CD4-positive, alpha-beta T cell (primary cell): ENCODE results near the gene AFF3. TPM values are rescaled to one million over a fixed set of nuclear protein-coding genes. Genes with fewer than 3 reads are reported as not detected.

Experiments used
- ATAC-seq: fragments of 200-7000 bp; cut with Tn5 transposase; one replicate; pipeline ENCODE4 v1.10.0; 2022; ENCODE audit warnings: mild to moderate bottlenecking; ENCODE audit not compliant: poor library complexity
- CTCF ChIA-PET: fragments of 350-600 bp; sonication (Branson Sonifier 250); formaldehyde crosslinking; loops from one replicate; lab custom pipeline; 2021; ENCODE audit warnings: antibody characterized with exemption, inconsistent platforms; lab: Charles Lee
- POLR2A ChIA-PET: fragments of 350-600 bp; sonication (Branson Sonifier 250); formaldehyde crosslinking; loops from one replicate; lab custom pipeline; 2021; ENCODE audit warnings: antibody characterized with exemption, inconsistent platforms; lab: Charles Lee
- DNase-seq, 14 experiments: peaks; one replicate each; pipeline ENCODE4 v3.0.0-alpha.2; 2013 to 2020; ENCODE audit warnings: mixed read lengths in 2 of 14
- H3K27ac ChIP-seq, 2 donors: one replicate each; pipeline versions ENCODE4 v1.5.1 to v1.7.0; 2013; ENCODE audit warnings: low read length in 2 of 2, low read depth in 1 of 2, mild to moderate bottlenecking in 1 of 2
- H3K27me3 ChIP-seq, 2 experiments: 1 replicate in 1 of 2; 2 replicates in 1 of 2; pipeline versions ENCODE4 v1.6.1 to v1.7.0; 2013; ENCODE audit warnings: low read length in 2 of 2, control low read depth in 1 of 2, mild to moderate bottlenecking in 1 of 2, moderate library complexity in 1 of 2; ENCODE audit not compliant: insufficient read depth in 2 of 2, control insufficient read depth in 1 of 2
- H3K36me3 ChIP-seq: one replicate; pipeline ENCODE4 v1.6.1; 2013; ENCODE audit warnings: low read length, control low read depth; ENCODE audit not compliant: insufficient read depth
- H3K4me1 ChIP-seq: one replicate; pipeline ENCODE4 v1.6.1; 2013; ENCODE audit warnings: low read length, control low read depth; ENCODE audit not compliant: insufficient read depth
- H3K4me3 ChIP-seq: one replicate; pipeline ENCODE4 v1.5.1; 2013; ENCODE audit warnings: mild to moderate bottlenecking, low read length, moderate library complexity
- H3K9me3 ChIP-seq, 2 experiments: 1 replicate in 1 of 2; 2 replicates in 1 of 2; pipeline versions ENCODE4 v1.6.1 to v1.7.0; 2013; ENCODE audit warnings: low read length in 2 of 2, mild to moderate bottlenecking in 2 of 2, control low read depth in 1 of 2, moderate library complexity in 1 of 2; ENCODE audit not compliant: control insufficient read depth in 1 of 2, insufficient read depth in 1 of 2
- H3K27ac Mint-ChIP-seq: one replicate; pipeline ENCODE4 v1.8.0; 2020; ENCODE audit warnings: mixed read lengths
- H3K27me3 Mint-ChIP-seq: one replicate; pipeline ENCODE4 v1.8.0; 2021; ENCODE audit warnings: mixed read lengths
- H3K36me3 Mint-ChIP-seq: one replicate; pipeline ENCODE4 v1.8.0; 2021; ENCODE audit warnings: low read depth, mixed read lengths
- H3K4me1 Mint-ChIP-seq: one replicate; pipeline ENCODE4 v1.8.0; 2021; ENCODE audit warnings: low read depth, mixed read lengths
- H3K4me3 Mint-ChIP-seq: one replicate; pipeline ENCODE4 v1.8.0; 2020; ENCODE audit warnings: mild to moderate bottlenecking, mixed read lengths
- H3K9me3 Mint-ChIP-seq: one replicate; pipeline ENCODE4 v1.8.0; 2020; ENCODE audit warnings: mixed read lengths
- intact Hi-C, 2 experiments: fragments of 100-400 bp; cut with DNase I in 1 of 2; cut with micrococcal nuclease in 1 of 2; formaldehyde crosslinking; loops; one replicate each; pipeline versions ENCODE4 v1.15.1 to v1.9.0; 2023 to 2025; cut with DNase I, micrococcal nuclease
- total RNA-seq, 174 experiments: library from RNA in 2 of 174; stranded (reverse) in 2 of 174; gene quantifications; one replicate each; pipeline ENCODE4 v1.2.3 and lab custom pipeline; 2021 to 2026
- TF ChIP-seq, protein P1 (sequence below): fragments of 200-600 bp; IDR thresholded peaks from one replicate; pipeline ENCODE4 v1.8.0; 2022; ENCODE audit warnings: antibody characterized with exemption, mild to moderate bottlenecking

Gene AFF3
- total RNA-seq, 2 experiments from 2014 or later: 15.4 to 15.7 TPM

DNA sequence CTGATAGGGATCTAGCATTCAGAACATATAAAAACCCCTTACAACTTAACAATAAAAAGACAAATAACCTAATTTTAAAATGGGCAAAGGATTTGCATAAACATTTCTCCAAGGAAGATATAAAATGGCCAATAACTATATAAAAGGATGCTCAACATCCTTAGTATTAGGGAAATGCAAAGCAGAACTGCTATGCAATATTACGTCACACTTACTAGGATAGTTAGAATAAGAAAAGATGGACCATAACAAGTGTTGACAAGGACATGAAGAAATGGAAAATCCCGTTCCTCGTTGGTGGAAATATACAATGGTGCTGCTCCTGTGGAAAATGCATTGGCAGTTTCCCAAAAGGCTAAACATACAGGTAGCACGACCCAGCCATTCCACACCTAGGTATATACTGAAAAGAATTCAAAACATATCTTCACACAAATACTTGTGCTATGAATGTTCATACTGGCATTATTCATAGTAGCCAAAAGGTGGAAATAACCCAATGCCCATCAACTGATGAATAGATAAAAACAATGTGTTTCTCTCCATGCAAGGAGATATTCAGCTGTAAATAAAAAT is 604.4 kb downstream of the AFF3 start:
- ChIA-PET CTCF (no interaction called here), POLR2A (no interaction called here)
- intact Hi-C loops: no loop called here
- Mint-ChIP-seq H3K4me3 (no peak overlapping the region), H3K27me3 (peaks cover 10% of the 10 kb centered on the region), H3K36me3 (no peaks in the 10 kb centered on the region), H3K4me1 (no peaks in the 10 kb centered on the region), H3K27ac (no peak overlapping the region), H3K9me3 (peaks cover 3% of the 10 kb centered on the region)
- no peaks in the 10 kb centered on the region for H3K4me1 ChIP-seq
- no peak for ATAC-seq
- no peaks in the 10 kb centered on the region for H3K36me3 ChIP-seq
- no peak for DNase-seq
- H3K9me3 ChIP-seq: peaks cover 0 to 6% of the 10 kb centered on the region in 2 experiments
- TF ChIP-seq, protein P1, sequence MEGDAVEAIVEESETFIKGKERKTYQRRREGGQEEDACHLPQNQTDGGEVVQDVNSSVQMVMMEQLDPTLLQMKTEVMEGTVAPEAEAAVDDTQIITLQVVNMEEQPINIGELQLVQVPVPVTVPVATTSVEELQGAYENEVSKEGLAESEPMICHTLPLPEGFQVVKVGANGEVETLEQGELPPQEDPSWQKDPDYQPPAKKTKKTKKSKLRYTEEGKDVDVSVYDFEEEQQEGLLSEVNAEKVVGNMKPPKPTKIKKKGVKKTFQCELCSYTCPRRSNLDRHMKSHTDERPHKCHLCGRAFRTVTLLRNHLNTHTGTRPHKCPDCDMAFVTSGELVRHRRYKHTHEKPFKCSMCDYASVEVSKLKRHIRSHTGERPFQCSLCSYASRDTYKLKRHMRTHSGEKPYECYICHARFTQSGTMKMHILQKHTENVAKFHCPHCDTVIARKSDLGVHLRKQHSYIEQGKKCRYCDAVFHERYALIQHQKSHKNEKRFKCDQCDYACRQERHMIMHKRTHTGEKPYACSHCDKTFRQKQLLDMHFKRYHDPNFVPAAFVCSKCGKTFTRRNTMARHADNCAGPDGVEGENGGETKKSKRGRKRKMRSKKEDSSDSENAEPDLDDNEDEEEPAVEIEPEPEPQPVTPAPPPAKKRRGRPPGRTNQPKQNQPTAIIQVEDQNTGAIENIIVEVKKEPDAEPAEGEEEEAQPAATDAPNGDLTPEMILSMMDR: no peak
- peaks cover 0 to 6% of the 10 kb centered on the region in 2 experiments for H3K27me3 ChIP-seq
- no peak overlapping the region for H3K4me3 ChIP-seq
- H3K27ac ChIP-seq: no peak overlapping the region

GRCh38 chr2:99524056-99524455 is 618.3 kb downstream of the AFF3 start:
- ChIA-PET CTCF (no interaction called here), POLR2A (no interaction called here)
- H3K36me3 ChIP-seq: no peaks in the 10 kb centered on the region
- intact Hi-C loops: no loop called here
- H3K4me1 ChIP-seq: no peaks in the 10 kb centered on the region
- peaks cover 19% of the 10 kb centered on the region for H3K27me3 Mint-ChIP-seq
- H3K27me3 ChIP-seq: no peaks in the 10 kb centered on the region
- H3K9me3 ChIP-seq: no peaks in the 10 kb centered on the region
- no peak overlapping the region for H3K4me3 Mint-ChIP-seq
- no peaks in the 10 kb centered on the region for H3K4me1 Mint-ChIP-seq
- ATAC-seq (no peak), DNase-seq (no peak)
- H3K4me3 ChIP-seq: no peak overlapping the region
- TF ChIP-seq, protein P1: no peak
- H3K36me3 Mint-ChIP-seq: no peaks in the 10 kb centered on the region
- no peak overlapping the region for H3K27ac Mint-ChIP-seq
- no peak overlapping the region for H3K27ac ChIP-seq
- H3K9me3 Mint-ChIP-seq: no peaks in the 10 kb centered on the region

DNA sequence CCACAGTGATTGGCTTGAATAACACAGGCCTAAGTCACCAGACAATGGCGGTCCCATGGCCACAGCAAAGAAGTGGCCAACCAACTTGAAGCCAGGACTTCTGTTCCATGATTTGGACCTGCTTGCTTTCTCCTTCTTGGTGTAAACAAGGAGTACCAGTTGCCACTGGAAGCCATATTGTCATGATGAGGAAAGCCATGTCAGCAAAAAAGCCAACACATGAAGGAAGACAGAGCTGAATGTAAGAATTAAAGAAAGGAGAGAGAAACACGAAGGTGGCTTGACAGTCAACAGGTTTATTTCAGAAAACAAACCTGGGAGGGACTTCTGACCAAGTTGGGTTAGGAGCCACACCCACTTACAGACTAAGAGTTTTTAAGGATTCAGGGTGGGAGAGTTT is 620.2 kb downstream of the AFF3 start:
- POLR2A ChIA-PET: no interaction called here
- no peaks in the 10 kb centered on the region for H3K36me3 ChIP-seq
- ATAC-seq (no peak), DNase-seq (no peak)
- intact Hi-C loops: no loop called here
- H3K4me3 Mint-ChIP-seq: no peak overlapping the region
- no peak overlapping the region for H3K4me3 ChIP-seq
- no peaks in the 10 kb centered on the region for H3K36me3 Mint-ChIP-seq
- no peaks in the 10 kb centered on the region for H3K27me3 ChIP-seq
- TF ChIP-seq, protein P1: no peak
- no peak overlapping the region for H3K27ac ChIP-seq
- peaks cover 16% of the 10 kb centered on the region for H3K27me3 Mint-ChIP-seq
- H3K9me3 ChIP-seq: no peaks in the 10 kb centered on the region
- H3K27ac Mint-ChIP-seq: no peak overlapping the region
- CTCF ChIA-PET: no interaction called here
- H3K4me1 Mint-ChIP-seq: no peaks in the 10 kb centered on the region
- no peaks in the 10 kb centered on the region for H3K4me1 ChIP-seq
- no peaks in the 10 kb centered on the region for H3K9me3 Mint-ChIP-seq
